NCI-H1930 (cell line): ENCODE results near the gene TTLL11.

ENCODE experiments used
- DNase-seq, 2 experiments: peaks; one replicate each; lab custom pipeline; 2025; lab: John Stamatoyannopoulos, UW

The TTLL11 gene

GRCh38 chr9:121830441-121831140 lies 262.5 kb downstream of the TTLL11 start:
- no peak for DNase-seq

- no peak for DNase-seq
Observed at GRCh38 chr9:121827251-121827967, 265.7 kb downstream of the TTLL11 start.

GRCh38 chr9:121826711-121827110 lies 266.4 kb downstream of the TTLL11 start:
- DNase-seq, result no peak

GRCh38 chr9:121825031-121825691 lies 267.9 kb downstream of the TTLL11 start:
- DNase-seq, result no peak

- no peak for DNase-seq
Observed at GRCh38 chr9:121824651-121825030, 268.5 kb downstream of the TTLL11 start.

GRCh38 chr9:121823451-121824169 lies 269.5 kb downstream of the TTLL11 start:
- no peak for DNase-seq

- DNase-seq, result no peak
Observed at GRCh38 chr9:121822093-121823085, 270.7 kb downstream of the TTLL11 start.

GRCh38 chr9:121821326-121821725 lies 271.8 kb downstream of the TTLL11 start:
- DNase-seq, result no peak

GRCh38 chr9:121820286-121821005 lies 272.7 kb downstream of the TTLL11 start:
- DNase-seq, result no peak

- DNase-seq, result no peak
Observed at GRCh38 chr9:121819428-121820231, 273.5 kb downstream of the TTLL11 start.

- no peak for DNase-seq
Observed at GRCh38 chr9:121818841-121819427, 274.2 kb downstream of the TTLL11 start.

GRCh38 chr9:121818016-121818661 lies 275.0 kb downstream of the TTLL11 start:
- no peak for DNase-seq

GRCh38 chr9:121817476-121817875 lies 275.6 kb downstream of the TTLL11 start:
- DNase-seq, result no peak

- DNase-seq, result no peak
Observed at GRCh38 chr9:121816845-121817450, 276.2 kb downstream of the TTLL11 start.

- DNase-seq, result no peak
Observed at GRCh38 chr9:121816449-121816817, 276.7 kb downstream of the TTLL11 start.

GRCh38 chr9:121815546-121816448 lies 277.3 kb downstream of the TTLL11 start:
- DNase-seq, result no peak

GRCh38 chr9:121815084-121815483 lies 278.0 kb downstream of the TTLL11 start:
- no peak for DNase-seq
